OCI-LY3 (cell line): Measurements from ENCODE around the gene DTHD1.

ENCODE experiments used
- H2AFZ ChIP-seq: fragments of 200-600, 300-600 bp; shearing (Covaris generic); 2 replicates; pipeline ENCODE4 v1.6.0; 2014; ENCODE audit warnings: antibody characterized with exemption, low read depth, low read length
- H3K27ac ChIP-seq: fragments of 200-600, 300-600 bp; sonication (generic); 2 replicates; pipeline ENCODE4 v1.5.1; 2014; ENCODE audit warnings: mild to moderate bottlenecking, low read length, moderate library complexity, mixed read lengths
- H3K27me3 ChIP-seq: fragments of 200-600, 300-600 bp; sonication (generic); 2 replicates; pipeline ENCODE4 v1.6.1; 2014; ENCODE audit warnings: low read depth, low read length, mixed read lengths
- H3K36me3 ChIP-seq: fragments of 200-600, 300-600 bp; sonication (generic); replicated peaks from 2 replicates; pipeline ENCODE3; 2014; ENCODE audit warnings: low read depth, low read length, mixed read lengths
- H3K4me1 ChIP-seq: fragments of 300-600, 200-600 bp; sonication (generic); 2 replicates; pipeline ENCODE4 v1.6.1; 2014; ENCODE audit warnings: low read length, mixed read lengths
- H3K4me2 ChIP-seq: fragments of 200-600, 300-600 bp; sonication (generic); 2 replicates; pipeline ENCODE4 v1.6.1; 2014; ENCODE audit warnings: low read length, mixed read lengths
- H3K4me3 ChIP-seq: fragments of 300-600, 200-600 bp; sonication (generic); 2 replicates; pipeline ENCODE4 v1.5.1; 2014; ENCODE audit warnings: antibody characterized with exemption, mild to moderate bottlenecking, low read length, moderate library complexity
- H3K79me2 ChIP-seq: fragments of 300-600, 200-600 bp; shearing (Covaris generic); 2 replicates; pipeline ENCODE4 v1.6.1; 2014; ENCODE audit warnings: mild to moderate bottlenecking, low read length, mixed read lengths
- H3K9ac ChIP-seq: fragments of 300-600, 200-600 bp; shearing (Covaris generic); 2 replicates; pipeline ENCODE4 v1.6.0; 2014; ENCODE audit warnings: mild to moderate bottlenecking, low read length, moderate library complexity
- H3K9me3 ChIP-seq: fragments of 200-600, 300-600 bp; shearing (Covaris generic); 2 replicates; pipeline ENCODE4 v1.6.1; 2014; ENCODE audit warnings: low read length, mixed read lengths; ENCODE audit not compliant: insufficient read depth
- H4K20me1 ChIP-seq: fragments of 200-600, 300-600 bp; sonication (generic); 2 replicates; pipeline ENCODE4 v1.6.1; 2016; ENCODE audit warnings: low read length, mixed read lengths; ENCODE audit not compliant: insufficient read depth
- CTCF ChIP-seq: fragments of 200-600, 300-600 bp; sonication (generic); IDR thresholded peaks from 2 replicates; pipeline ENCODE4 v1.5.1; 2014; ENCODE audit warnings: antibody characterized with exemption, low read length, low read depth
- EZH2phosphoT487 ChIP-seq: fragments of 200-600 bp; shearing (Covaris generic); IDR thresholded peaks from 2 replicates; pipeline ENCODE4 v1.6.1; 2018; ENCODE audit warnings: antibody characterized with exemption, mixed run types, low read depth

DTHD1 gene

GRCh38 chr4:36332782-36333131, 51.3 kb downstream of the DTHD1 start:
- Histone ChIP-seq H3K36me3 (no peaks in the 10 kb centered on the region), H3K79me2 (no peaks in the 10 kb centered on the region), H2AFZ (no peak overlapping the region), H4K20me1 (no peaks in the 10 kb centered on the region), H3K27ac (peak overlapping the region; percentile 93), H3K4me2 (peak overlapping the region; percentile 70), H3K4me1 (peaks cover 57% of the 10 kb centered on the region), H3K4me3 (peak overlapping the region; percentile 51), H3K27me3 (no peaks in the 10 kb centered on the region), H3K9me3 (no peaks in the 10 kb centered on the region), H3K9ac (peak overlapping the region; percentile 59)
- no peak for TF ChIP-seq EZH2phosphoT487
- TF ChIP-seq CTCF = no peak

- H2AFZ ChIP-seq = peak overlapping the region; percentile 72; the same call in 1 of the 2 replicates
Measured at GRCh38 chr4:36333303-36333877, 52.0 kb downstream of the DTHD1 start.

GRCh38 chr4:36337665-36338185, 56.3 kb downstream of the DTHD1 start:
- Histone ChIP-seq H3K27me3 (no peaks in the 10 kb centered on the region), H3K4me3 (no peak overlapping the region), H3K36me3 (no peaks in the 10 kb centered on the region), H3K4me1 (peaks cover 16% of the 10 kb centered on the region), H2AFZ (no peak overlapping the region), H3K9ac (no peak overlapping the region), H4K20me1 (no peaks in the 10 kb centered on the region), H3K4me2 (no peak overlapping the region), H3K27ac (no peak overlapping the region), H3K79me2 (no peaks in the 10 kb centered on the region), H3K9me3 (no peaks in the 10 kb centered on the region)
- no peak for TF ChIP-seq EZH2phosphoT487
- TF ChIP-seq CTCF = no peak

More at GRCh38 chr4:36333303-36333877, 52.0 kb downstream of the DTHD1 start:
- Histone ChIP-seq H3K27ac (peak overlapping the region; percentile 63), H3K4me3 (peak overlapping the region; percentile 45), H3K9ac (peak overlapping the region; percentile 47), H3K27me3 (no peaks in the 10 kb centered on the region), H3K4me1 (peaks cover 52% of the 10 kb centered on the region), H3K9me3 (no peaks in the 10 kb centered on the region), H3K79me2 (no peaks in the 10 kb centered on the region), H4K20me1 (no peaks in the 10 kb centered on the region), H3K4me2 (peak overlapping the region; percentile 70), H3K36me3 (no peaks in the 10 kb centered on the region)
- no peak for TF ChIP-seq EZH2phosphoT487
- no peak for TF ChIP-seq CTCF

- H3K27ac ChIP-seq = no peak overlapping the region
- H3K9me3 ChIP-seq = no peaks in the 10 kb centered on the region
- H3K4me2 ChIP-seq = no peak overlapping the region
- TF ChIP-seq EZH2phosphoT487 = no peak
- no peak for TF ChIP-seq CTCF
- no peaks in the 10 kb centered on the region for H3K79me2 ChIP-seq
- H4K20me1 ChIP-seq = no peaks in the 10 kb centered on the region
- no peaks in the 10 kb centered on the region for H3K27me3 ChIP-seq
- no peak overlapping the region for H3K4me3 ChIP-seq
- no peaks in the 10 kb centered on the region for H3K36me3 ChIP-seq
- peaks cover 6% of the 10 kb centered on the region for H3K4me1 ChIP-seq
- H3K9ac ChIP-seq = no peak overlapping the region
- H2AFZ ChIP-seq = no peak overlapping the region
Measured at GRCh38 chr4:36338973-36339372, 57.6 kb downstream of the DTHD1 start.
